A172 (cell line): ENCODE data around the gene LUZP1. TPM values are rescaled to one million over a fixed set of nuclear protein-coding genes. Genes with fewer than 3 reads are reported as not detected.
A peak's percentile ranks its signal among the peaks of the same experiment; 100 is the strongest.
"Not testable (repeated sequence)": the region's sequence is repeated elsewhere in the genome, so short reads cannot be mapped to it uniquely, and the experiment has no call there.

Experiments used
- DNase-seq: peaks from one replicate; pipeline ENCODE4 v3.0.0-alpha.2; 2015; ENCODE audit warnings: low spot score
- total RNA-seq: library from RNA; depleted of rRNA; stranded (reverse); fragments of >200 nt; shearing (Covaris generic); gene quantifications from 2 replicates; pipeline ENCODE4 v1.2.3, GENCODE V29; 2014; rRNA removed

LUZP1 gene
- total RNA-seq, result 22.1 and 29.4 TPM in 2 replicates

- DNase-seq, result peak; percentile 50
Measured at GRCh38 chr1:23168445-23169194, at the start of gene LUZP1. LUZP1 (minus strand) TSS chr1:23168856.

GRCh38 chr1:23217421-23218115, 48.9 kb upstream of the LUZP1 start, which contains the start of gene HTR1D:
HTR1D (minus strand) TSS chr1:23217502; CDS start chr1:23194219, 23,283 bp downstream.
- no peak for DNase-seq

- DNase-seq, result no peak
Measured at GRCh38 chr1:23216771-23217420, 48.2 kb upstream of the LUZP1 start.

- DNase-seq, result no peak
Measured at GRCh38 chr1:23215751-23216449, 47.2 kb upstream of the LUZP1 start.

- no peak for DNase-seq
Measured at GRCh38 chr1:23215291-23215690, 46.6 kb upstream of the LUZP1 start.

- peak; percentile 30 for DNase-seq
Measured at GRCh38 chr1:23214640-23215039, 46.0 kb upstream of the LUZP1 start.

- DNase-seq, result no peak
Measured at GRCh38 chr1:23211955-23212354, 43.3 kb upstream of the LUZP1 start.

GRCh38 chr1:23210963-23211362, 42.3 kb upstream of the LUZP1 start:
- no peak for DNase-seq

GRCh38 chr1:23210351-23210785, 41.7 kb upstream of the LUZP1 start:
- DNase-seq, result no peak

GRCh38 chr1:23209770-23210169, 41.1 kb upstream of the LUZP1 start:
- DNase-seq, result no peak

GRCh38 chr1:23208527-23208926, 39.9 kb upstream of the LUZP1 start:
- DNase-seq, result no peak

- not testable (repeated sequence) for DNase-seq
Measured at GRCh38 chr1:23207733-23208132, 39.1 kb upstream of the LUZP1 start.

- peak; percentile 50 for DNase-seq
Measured at GRCh38 chr1:23202263-23202749, 33.6 kb upstream of the LUZP1 start.

- no peak for DNase-seq
Measured at GRCh38 chr1:23200883-23201282, 32.2 kb upstream of the LUZP1 start.

- peak; percentile 79 for DNase-seq
Measured at GRCh38 chr1:23198373-23198772, 29.7 kb upstream of the LUZP1 start.

- peak; percentile 94 for DNase-seq
Measured at GRCh38 chr1:23196627-23197328, 28.1 kb upstream of the LUZP1 start.

GRCh38 chr1:23194119-23194984, 25.7 kb upstream of the LUZP1 start:
- DNase-seq, result peak; percentile 87

- no peak for DNase-seq
Measured at GRCh38 chr1:23193391-23194118, 24.9 kb upstream of the LUZP1 start.

- DNase-seq, result no peak
Measured at GRCh38 chr1:23191199-23191598, 22.5 kb upstream of the LUZP1 start.
